HepG2 (cell line): Measurements from ENCODE around the gene RPTOR. TPM values are rescaled to one million over a fixed set of nuclear protein-coding genes. Genes with fewer than 3 reads are reported as not detected.

Experiments used
- ATAC-seq: fragments of 200-7000 bp; cut with Tn5 transposase; 3 replicates; pipeline ENCODE4 v1.9.1; 2020; ENCODE audit warnings: mild to moderate bottlenecking, moderate library complexity
- BruUV-seq: library from RNA; stranded (reverse); fragments of 400-500 nt; replicated peaks from 2 replicates; lab custom pipeline; 2021; lab: Mats Ljungman, UMichigan
- CTCF ChIA-PET: fragments of 300-600 bp; formaldehyde crosslinking; extraction: SDS; loops from one replicate; lab custom pipeline; 2021; ENCODE audit warnings: low total read pairs, inconsistent platforms, low intra/inter-chr PET ratio; lab: Yijun Ruan, JAX
- POLR2A ChIA-PET: fragments of 350-600 bp; sonication (Branson Sonifier 250); formaldehyde crosslinking; loops from one replicate; lab custom pipeline; 2020; ENCODE audit warnings: antibody characterized with exemption, inconsistent platforms; lab: Yijun Ruan, JAX
- DNase-seq: peaks from one replicate; pipeline ENCODE4 v3.0.0-alpha.2; 2015; ENCODE audit warnings: low spot score
- FAIRE-seq: peaks from 3 replicates; lab custom pipeline; 2011; peaks lifted over from hg19 to GRCh38; lab: Jason Lieb, UNC
- H2AFZ ChIP-seq: one replicate; pipeline ENCODE4 v1.6.1; 2011; ENCODE audit warnings: low read length, inconsistent platforms
- H3K27ac ChIP-seq: fragments of 300-600 bp; 3 replicates; pipeline ENCODE4 v1.8.0; 2011; ENCODE audit warnings: mixed run types, mild to moderate bottlenecking, mixed read lengths, low read length, inconsistent platforms; ENCODE audit not compliant: insufficient read depth; ENCODE audit errors: extremely low read length
- H3K27me3 ChIP-seq, 2 experiments: fragments of 200-600 bp in 1 of 2; 2 replicates in 1 of 2; 3 replicates in 1 of 2; pipeline versions ENCODE4 v1.6.0 to v1.8.0; 2011; ENCODE audit warnings: low read length in 2 of 2, mild to moderate bottlenecking in 2 of 2, moderate library complexity in 2 of 2, inconsistent platforms in 1 of 2; ENCODE audit not compliant: insufficient read depth in 2 of 2, control insufficient read depth in 1 of 2
- H3K36me3 ChIP-seq, 2 experiments: fragments of 200-600 bp in 1 of 2; replicated peaks in 1 of 2; 2 replicates in 1 of 2; 3 replicates in 1 of 2; pipeline versions ENCODE4 v1.5.1 to v1.8.0; 2011; ENCODE audit warnings: low read length in 2 of 2, inconsistent platforms in 1 of 2; ENCODE audit not compliant: insufficient read depth in 2 of 2, control insufficient read depth in 1 of 2
- H3K4me1 ChIP-seq: 2 replicates; pipeline ENCODE4 v1.5.1; 2012; ENCODE audit warnings: low read length, inconsistent platforms; ENCODE audit not compliant: insufficient read depth
- H3K4me2 ChIP-seq: 2 replicates; pipeline ENCODE4 v1.6.0; 2011; ENCODE audit warnings: low read depth, low read length, inconsistent platforms
- H3K4me3 ChIP-seq, 3 experiments: fragments of 200-600 bp in 1 of 3; sonication (generic), shearing (Covaris generic) in 1 of 3; replicated peaks in 1 of 3; 2 replicates each; pipeline ENCODE4 v1.5.1; 2011 to 2016; ENCODE audit warnings: low read length in 3 of 3, inconsistent platforms in 2 of 3, low read depth in 2 of 3, mild to moderate bottlenecking in 2 of 3, control low read depth in 1 of 3, mixed read lengths in 1 of 3; ENCODE audit not compliant: insufficient read depth in 1 of 3
- H3K79me2 ChIP-seq: one replicate; pipeline ENCODE4 v1.6.1; 2011; ENCODE audit warnings: low read length, inconsistent platforms; ENCODE audit not compliant: insufficient read depth
- H3K9ac ChIP-seq: 2 replicates; pipeline ENCODE4 v1.6.0; 2011; ENCODE audit warnings: mild to moderate bottlenecking, low read depth, low read length, inconsistent platforms; ENCODE audit not compliant: insufficient read depth
- H3K9me3 ChIP-seq: 2 replicates; pipeline ENCODE4 v1.5.1; 2012; ENCODE audit warnings: mild to moderate bottlenecking, low read length
- H4K20me1 ChIP-seq: 2 replicates; pipeline ENCODE4 v1.6.0; 2011; ENCODE audit warnings: inconsistent platforms, mild to moderate bottlenecking, low read length, moderate library complexity; ENCODE audit not compliant: insufficient read depth
- NCOR1 ChIP-seq: fragments of 200-600 bp; sonication (generic); IDR thresholded peaks from 2 replicates; pipeline ENCODE4 v1.7.0; 2017; ENCODE audit warnings: antibody characterized with exemption, low read length, borderline replicate concordance
- NFIC ChIP-seq: IDR thresholded peaks from 2 replicates; pipeline ENCODE4 v1.6.1; 2012; ENCODE audit warnings: mild to moderate bottlenecking, low read length, inconsistent platforms
- NPAS2 ChIP-seq: sonication (generic); formaldehyde crosslinking; IDR thresholded peaks from 2 replicates; pipeline ENCODE4 v1.8.0; 2022; ENCODE audit warnings: mild to moderate bottlenecking, missing genetic modification reagents, borderline replicate concordance
- TARDBP ChIP-seq: sonication (generic); formaldehyde crosslinking; IDR thresholded peaks from 2 replicates; pipeline ENCODE4 v1.8.0; 2022; ENCODE audit warnings: mild to moderate bottlenecking, missing genetic modification reagents
- ZEB1 ChIP-seq: IDR thresholded peaks from 2 replicates; pipeline ENCODE4 v1.6.1; 2012; ENCODE audit warnings: mild to moderate bottlenecking, low read depth, inconsistent platforms; ENCODE audit not compliant: insufficient replicate concordance
- ZNF138 ChIP-seq: sonication (generic); formaldehyde crosslinking; IDR thresholded peaks from 2 replicates; pipeline ENCODE4 v1.5.0; 2020; ENCODE audit warnings: mild to moderate bottlenecking, low read depth, missing genetic modification reagents
- ZNF30 ChIP-seq: sonication (generic); formaldehyde crosslinking; IDR thresholded peaks from 2 replicates; pipeline ENCODE4 v1.5.0; 2020; ENCODE audit warnings: mild to moderate bottlenecking, missing genetic modification reagents
- ZNF549 ChIP-seq: sonication (generic); formaldehyde crosslinking; IDR thresholded peaks from 2 replicates; pipeline ENCODE4 v1.5.0; 2020; ENCODE audit warnings: missing genetic modification reagents
- ZNF780A ChIP-seq: sonication (generic); formaldehyde crosslinking; IDR thresholded peaks from 2 replicates; pipeline ENCODE4 v1.8.0; 2022; ENCODE audit warnings: mild to moderate bottlenecking, missing genetic modification reagents, moderate library complexity
- ZNF878 ChIP-seq: sonication (generic); formaldehyde crosslinking; IDR thresholded peaks from 2 replicates; pipeline ENCODE4 v1.8.1; 2023; ENCODE audit warnings: mild to moderate bottlenecking, missing genetic modification reagents, moderate library complexity
- WGBS: methylation state at CpG from one replicate; pipeline ENCODE4 v1.1.6; 2017; ENCODE audit warnings: low lambda C conversion rate; 5-methylcytosine and 5-hydroxymethylcytosine counted together
- in situ Hi-C: cut with HindIII; loops from 2 replicates; pipeline ENCODE4 v1.10.0; 2017; ENCODE audit warnings: low pct_unique_long_range_greater_than_20kb; ENCODE audit not compliant: extremely low pct_ligation_motif_present
- intact Hi-C: fragments of 100-400 bp; cut with micrococcal nuclease; formaldehyde crosslinking; loops from one replicate; pipeline ENCODE4 v1.10.0; 2022; ENCODE audit not compliant: unreplicated experiment
- polyA plus RNA-seq, 8 experiments: library from polyadenylated mRNA; depleted of rRNA in 3 of 8; stranded (reverse) in 7 of 8; unstranded in 1 of 8; fragments of >200 nt; fragmentation: Illumina TruSeq in 4 of 8; extraction: Trizol in 4 of 8; gene quantifications; 2 replicates each; pipeline versions ENCODE4 v1.2.1 to v1.2.3, GENCODE V29; 2011 to 2016; ENCODE audit warnings: low read depth in 4 of 8, missing spikeins in 1 of 8, mixed read lengths in 1 of 8; ENCODE audit not compliant: insufficient read depth in 1 of 8
- total RNA-seq, 5 experiments: library from RNA; depleted of rRNA; stranded (reverse); fragments of >200 nt; fragmentation: Illumina TruSeq; extraction: Trizol; gene quantifications; 2 replicates each; pipeline ENCODE4 v1.2.3, GENCODE V29; 2016; ENCODE audit warnings: low read depth in 1 of 5
- TF ChIP-seq, protein P1 (sequence below): fragments of 450-650 bp; IDR thresholded peaks from 2 replicates; pipeline ENCODE4 v1.6.1; 2017
- TF ChIP-seq, protein P2 (sequence below): sonication (generic); formaldehyde crosslinking; IDR thresholded peaks from 2 replicates; pipeline ENCODE4 v1.4.0; 2020; ENCODE audit warnings: missing genetic modification reagents, borderline replicate concordance
- TF ChIP-seq, protein P3 (sequence below): sonication (generic); formaldehyde crosslinking; IDR thresholded peaks from 2 replicates; pipeline ENCODE4 v1.4.0; 2020; ENCODE audit warnings: mild to moderate bottlenecking, missing genetic modification reagents

The RPTOR gene
- total and polyA plus RNA-seq, 2 of the 13 experiments (the other 11 are each of a cell fraction or from before 2014, with no cell fraction given), result 6.6 to 25.3 TPM

DNA sequence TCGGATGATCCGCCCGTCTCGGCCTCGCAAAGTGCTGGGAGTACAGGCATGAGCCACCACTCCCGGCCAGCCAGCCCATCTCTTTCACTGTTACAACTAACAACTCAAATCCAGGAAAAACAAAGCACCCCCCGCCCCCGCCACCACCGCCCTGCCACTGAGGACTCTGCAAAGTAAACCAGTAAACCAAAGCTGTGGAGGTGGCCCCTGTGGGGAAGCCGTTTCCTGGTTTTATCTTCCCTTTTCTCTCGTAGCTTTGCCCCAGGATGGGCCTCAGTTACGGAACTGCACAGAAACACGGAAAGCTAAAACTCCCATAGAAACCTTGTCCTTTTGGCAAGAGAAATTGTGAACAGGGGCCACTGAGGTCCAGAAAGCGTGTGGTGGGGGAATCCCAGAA, 464.5 kb downstream of the RPTOR start:
- no peaks in the 10 kb centered on the region for H3K79me2 ChIP-seq
- no TSS peak for BruUV-seq
- no peak overlapping the region for H3K9ac ChIP-seq
- no peak for ATAC-seq
- FAIRE-seq, result no peak
- in situ Hi-C loops, result no loop called here
- TF ChIP-seq, protein P1, sequence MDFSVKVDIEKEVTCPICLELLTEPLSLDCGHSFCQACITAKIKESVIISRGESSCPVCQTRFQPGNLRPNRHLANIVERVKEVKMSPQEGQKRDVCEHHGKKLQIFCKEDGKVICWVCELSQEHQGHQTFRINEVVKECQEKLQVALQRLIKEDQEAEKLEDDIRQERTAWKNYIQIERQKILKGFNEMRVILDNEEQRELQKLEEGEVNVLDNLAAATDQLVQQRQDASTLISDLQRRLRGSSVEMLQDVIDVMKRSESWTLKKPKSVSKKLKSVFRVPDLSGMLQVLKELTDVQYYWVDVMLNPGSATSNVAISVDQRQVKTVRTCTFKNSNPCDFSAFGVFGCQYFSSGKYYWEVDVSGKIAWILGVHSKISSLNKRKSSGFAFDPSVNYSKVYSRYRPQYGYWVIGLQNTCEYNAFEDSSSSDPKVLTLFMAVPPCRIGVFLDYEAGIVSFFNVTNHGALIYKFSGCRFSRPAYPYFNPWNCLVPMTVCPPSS, result no peak
- TF ChIP-seq ZNF138 (no peak), ZNF30 (CRISPR knock-in tag) (no peak), NCOR1 (no peak), NFIC (no peak), NPAS2 (CRISPR knock-in tag) (no peak), ZEB1 (no peak), ZNF549 (CRISPR knock-in tag) (no peak), ZNF878 (CRISPR knock-in tag) (no peak), TARDBP (CRISPR knock-in tag) (no peak), ZNF780A (CRISPR knock-in tag) (no peak)
- TF ChIP-seq, protein P2, sequence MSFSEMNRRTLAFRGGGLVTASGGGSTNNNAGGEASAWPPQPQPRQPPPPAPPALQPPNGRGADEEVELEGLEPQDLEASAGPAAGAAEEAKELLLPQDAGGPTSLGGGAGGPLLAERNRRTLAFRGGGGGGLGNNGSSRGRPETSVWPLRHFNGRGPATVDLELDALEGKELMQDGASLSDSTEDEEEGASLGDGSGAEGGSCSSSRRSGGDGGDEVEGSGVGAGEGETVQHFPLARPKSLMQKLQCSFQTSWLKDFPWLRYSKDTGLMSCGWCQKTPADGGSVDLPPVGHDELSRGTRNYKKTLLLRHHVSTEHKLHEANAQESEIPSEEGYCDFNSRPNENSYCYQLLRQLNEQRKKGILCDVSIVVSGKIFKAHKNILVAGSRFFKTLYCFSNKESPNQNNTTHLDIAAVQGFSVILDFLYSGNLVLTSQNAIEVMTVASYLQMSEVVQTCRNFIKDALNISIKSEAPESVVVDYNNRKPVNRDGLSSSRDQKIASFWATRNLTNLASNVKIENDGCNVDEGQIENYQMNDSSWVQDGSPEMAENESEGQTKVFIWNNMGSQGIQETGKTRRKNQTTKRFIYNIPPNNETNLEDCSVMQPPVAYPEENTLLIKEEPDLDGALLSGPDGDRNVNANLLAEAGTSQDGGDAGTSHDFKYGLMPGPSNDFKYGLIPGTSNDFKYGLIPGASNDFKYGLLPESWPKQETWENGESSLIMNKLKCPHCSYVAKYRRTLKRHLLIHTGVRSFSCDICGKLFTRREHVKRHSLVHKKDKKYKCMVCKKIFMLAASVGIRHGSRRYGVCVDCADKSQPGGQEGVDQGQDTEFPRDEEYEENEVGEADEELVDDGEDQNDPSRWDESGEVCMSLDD, result no peak
- TF ChIP-seq, protein P3, sequence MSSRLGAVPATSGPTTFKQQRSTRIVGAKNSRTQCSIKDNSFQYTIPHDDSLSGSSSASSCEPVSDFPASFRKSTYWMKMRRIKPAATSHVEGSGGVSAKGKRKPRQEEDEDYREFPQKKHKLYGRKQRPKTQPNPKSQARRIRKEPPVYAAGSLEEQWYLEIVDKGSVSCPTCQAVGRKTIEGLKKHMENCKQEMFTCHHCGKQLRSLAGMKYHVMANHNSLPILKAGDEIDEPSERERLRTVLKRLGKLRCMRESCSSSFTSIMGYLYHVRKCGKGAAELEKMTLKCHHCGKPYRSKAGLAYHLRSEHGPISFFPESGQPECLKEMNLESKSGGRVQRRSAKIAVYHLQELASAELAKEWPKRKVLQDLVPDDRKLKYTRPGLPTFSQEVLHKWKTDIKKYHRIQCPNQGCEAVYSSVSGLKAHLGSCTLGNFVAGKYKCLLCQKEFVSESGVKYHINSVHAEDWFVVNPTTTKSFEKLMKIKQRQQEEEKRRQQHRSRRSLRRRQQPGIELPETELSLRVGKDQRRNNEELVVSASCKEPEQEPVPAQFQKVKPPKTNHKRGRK (CRISPR knock-in tag), result no peak
- TF ChIP-seq, all 625 proteins: peak for 0
- Histone ChIP-seq H4K20me1 (no peaks in the 10 kb centered on the region), H3K27me3 (peaks cover 8 to 62% of the 10 kb centered on the region in 2 experiments; a peak in 4 of 5 replicates), H3K9me3 (peaks cover 9% of the 10 kb centered on the region), H3K4me2 (no peak overlapping the region), H3K36me3 (no peaks in the 10 kb centered on the region), H3K4me1 (peaks cover 35% of the 10 kb centered on the region), H3K27ac (no peak overlapping the region), H2AFZ (no peak overlapping the region), H3K4me3 (no peak overlapping the region)
- ChIA-PET POLR2A (interaction anchor here (0.6 to 1.4 kb wide), 2 partner anchors 14 to 20 kb away, joined by 3 read pairs; no protein-coding TSS in a partner anchor), CTCF (no interaction called here)
- no peak for DNase-seq
- 21% methylated on average over 14 of the region's 14 CpGs for WGBS
- intact Hi-C loops, result no loop called here
